ENCODE data around the gene FBL.
"Not testable (repeated sequence)": the region's sequence is repeated elsewhere in the genome, so short reads cannot be mapped to it uniquely, and the experiment has no call there.

- TF ChIP-seq CTCF (IDR thresholded peaks at IDR 0.05; ENCODE audit: low read depth, low read length, missing input control) (peak; percentile 29), RAD21 (IDR thresholded peaks at IDR 0.05) (peak in 1 of 2 donors; percentile 48)
- TF ChIP-seq TAF1 (conservative IDR thresholded peaks at IDR 0.05) = not testable (repeated sequence)
These were observed 35.4 kb upstream of the FBL start for GRCh38 chr19:39881495-39882110.

Data from liver (tissue), 3 donors.